ENCODE measurements around the gene EMID1. TPM values are rescaled to one million over a fixed set of nuclear protein-coding genes. Genes with fewer than 3 reads are reported as not detected.

EMID1 gene
- total RNA-seq, 1 experiment from 2014 or later = 6.1 TPM

DNA sequence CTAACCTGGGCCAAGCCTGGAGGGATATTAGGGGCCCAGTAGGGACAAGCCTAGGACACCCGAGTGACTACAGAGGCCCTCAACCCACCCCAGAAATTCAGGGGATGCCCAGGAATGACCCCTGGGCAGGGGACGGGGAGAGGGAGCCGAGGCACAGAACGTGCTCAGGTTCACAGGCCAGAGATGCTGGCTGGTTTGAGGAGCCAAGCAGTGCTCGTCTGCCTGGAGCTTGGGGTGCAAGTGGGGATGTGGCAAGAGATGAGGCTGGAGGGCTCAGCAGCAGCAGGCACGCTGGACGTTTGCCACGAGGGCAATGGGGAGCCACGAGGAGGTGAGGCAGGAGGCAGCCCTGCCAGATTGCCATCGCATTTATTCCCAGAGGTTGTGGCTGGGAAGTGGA, 34.0 kb upstream of the EMID1 start (continued):
- TF ChIP-seq HMGXB4 (CRISPR knock-in tag; IDR thresholded peaks at IDR 0.05) = no peak

- H3K4me3 Mint-ChIP-seq = no peak overlapping the region
- H3K36me3 Mint-ChIP-seq = peaks cover 15% of the 10 kb centered on the region
- no peak overlapping the region for H3K27ac Mint-ChIP-seq
- H3K4me1 Mint-ChIP-seq = no peaks in the 10 kb centered on the region
- DNase-seq (ENCODE audit: low spot score) (no peak), ATAC-seq (no peak)
- TF ChIP-seq USF2 (CRISPR knock-in tag; IDR thresholded peaks at IDR 0.05) (no peak), E2F5 (CRISPR knock-in tag; IDR thresholded peaks at IDR 0.05) (no peak), ESRRA (CRISPR knock-in tag; IDR thresholded peaks at IDR 0.05; ENCODE audit: borderline replicate concordance) (no peak), JUN (CRISPR knock-in tag; IDR thresholded peaks at IDR 0.05) (no peak), ZNF121 (CRISPR knock-in tag; IDR thresholded peaks at IDR 0.05) (no peak), GTF2I (CRISPR knock-in tag; conservative IDR thresholded peaks at IDR 0.05) (no peak), E2F1 (CRISPR knock-in tag; IDR thresholded peaks at IDR 0.05) (no peak), ZNF219 (CRISPR knock-in tag; IDR thresholded peaks at IDR 0.05; ENCODE audit: borderline replicate concordance) (no peak), MYBL2 (CRISPR knock-in tag; IDR thresholded peaks at IDR 0.05) (no peak), NFYB (CRISPR knock-in tag; conservative IDR thresholded peaks at IDR 0.05; ENCODE audit: low read depth) (no peak), FOXP4 (CRISPR knock-in tag; IDR thresholded peaks at IDR 0.05) (no peak)
- TF ChIP-seq, protein P1, sequence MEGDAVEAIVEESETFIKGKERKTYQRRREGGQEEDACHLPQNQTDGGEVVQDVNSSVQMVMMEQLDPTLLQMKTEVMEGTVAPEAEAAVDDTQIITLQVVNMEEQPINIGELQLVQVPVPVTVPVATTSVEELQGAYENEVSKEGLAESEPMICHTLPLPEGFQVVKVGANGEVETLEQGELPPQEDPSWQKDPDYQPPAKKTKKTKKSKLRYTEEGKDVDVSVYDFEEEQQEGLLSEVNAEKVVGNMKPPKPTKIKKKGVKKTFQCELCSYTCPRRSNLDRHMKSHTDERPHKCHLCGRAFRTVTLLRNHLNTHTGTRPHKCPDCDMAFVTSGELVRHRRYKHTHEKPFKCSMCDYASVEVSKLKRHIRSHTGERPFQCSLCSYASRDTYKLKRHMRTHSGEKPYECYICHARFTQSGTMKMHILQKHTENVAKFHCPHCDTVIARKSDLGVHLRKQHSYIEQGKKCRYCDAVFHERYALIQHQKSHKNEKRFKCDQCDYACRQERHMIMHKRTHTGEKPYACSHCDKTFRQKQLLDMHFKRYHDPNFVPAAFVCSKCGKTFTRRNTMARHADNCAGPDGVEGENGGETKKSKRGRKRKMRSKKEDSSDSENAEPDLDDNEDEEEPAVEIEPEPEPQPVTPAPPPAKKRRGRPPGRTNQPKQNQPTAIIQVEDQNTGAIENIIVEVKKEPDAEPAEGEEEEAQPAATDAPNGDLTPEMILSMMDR (IDR thresholded peaks at IDR 0.05) = no peak
- peaks cover 22% of the 10 kb centered on the region for H3K9me3 Mint-ChIP-seq
- H3K27me3 Mint-ChIP-seq (ENCODE audit: low read depth) = peaks cover 5% of the 10 kb centered on the region
- CTCF ChIA-PET = interaction anchor here (0.5 to 1.2 kb wide), 4 partner anchors 18 to 73 kb away, joined by 4 to 5 read pairs (median 4); no protein-coding TSS in a partner anchor
- POLR2A ChIA-PET = no interaction called here
Measured at GRCh38 chr22:29172216-29172615, 33.5 kb upstream of the EMID1 start.

DNA sequence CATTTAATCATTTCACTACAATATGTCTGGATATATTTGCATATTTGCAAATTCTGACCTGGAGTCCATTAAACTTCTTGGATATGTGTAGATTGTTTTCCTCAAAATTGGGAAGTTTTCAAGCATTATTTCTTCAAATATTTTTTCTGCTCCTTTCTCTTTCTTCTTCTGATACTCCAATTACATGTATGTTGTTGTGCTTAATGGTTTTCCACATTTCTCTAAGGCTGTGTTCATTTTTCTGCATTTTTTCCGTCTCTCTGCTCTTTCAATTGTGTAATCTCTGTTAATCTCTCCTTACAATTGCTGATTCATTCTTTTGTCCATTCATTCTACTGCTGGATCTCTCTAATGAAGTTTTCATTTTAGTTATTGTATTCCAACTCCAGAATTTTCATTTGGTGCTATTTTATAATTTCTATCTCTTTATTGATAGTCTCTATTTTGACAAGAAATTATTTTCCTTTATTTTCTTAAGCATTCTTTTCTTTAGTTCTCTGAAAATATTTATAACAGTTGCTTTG, 30.3 kb upstream of the EMID1 start:
- Mint-ChIP-seq H3K27me3 (ENCODE audit: low read depth) (peaks cover 5% of the 10 kb centered on the region), H3K27ac (no peak overlapping the region), H3K9me3 (peaks cover 22% of the 10 kb centered on the region), H3K4me1 (no peaks in the 10 kb centered on the region), H3K36me3 (peaks cover 15% of the 10 kb centered on the region), H3K4me3 (no peak overlapping the region)
- CTCF ChIA-PET = interaction anchor here (1.4 kb wide), 1 partner anchor 21 kb away, joined by 7 read pairs; no protein-coding TSS in a partner anchor
- no peak for ATAC-seq
- POLR2A ChIA-PET = no interaction called here
- TF ChIP-seq, protein P2, sequence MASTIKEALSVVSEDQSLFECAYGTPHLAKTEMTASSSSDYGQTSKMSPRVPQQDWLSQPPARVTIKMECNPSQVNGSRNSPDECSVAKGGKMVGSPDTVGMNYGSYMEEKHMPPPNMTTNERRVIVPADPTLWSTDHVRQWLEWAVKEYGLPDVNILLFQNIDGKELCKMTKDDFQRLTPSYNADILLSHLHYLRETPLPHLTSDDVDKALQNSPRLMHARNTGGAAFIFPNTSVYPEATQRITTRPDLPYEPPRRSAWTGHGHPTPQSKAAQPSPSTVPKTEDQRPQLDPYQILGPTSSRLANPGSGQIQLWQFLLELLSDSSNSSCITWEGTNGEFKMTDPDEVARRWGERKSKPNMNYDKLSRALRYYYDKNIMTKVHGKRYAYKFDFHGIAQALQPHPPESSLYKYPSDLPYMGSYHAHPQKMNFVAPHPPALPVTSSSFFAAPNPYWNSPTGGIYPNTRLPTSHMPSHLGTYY (CRISPR knock-in tag; IDR thresholded peaks at IDR 0.05) = no peak
- DNase-seq (ENCODE audit: low spot score) = no peak

All from WTC11 (cell line).